ES-I3 (cell line): ENCODE measurements around the gene C10orf143.

Source experiments
- H3K36me3 ChIP-seq: 2 replicates; pipeline ENCODE4 v1.6.1; 2013; ENCODE audit warnings: mild to moderate bottlenecking, low read length, control low read depth, moderate library complexity; ENCODE audit not compliant: insufficient read depth
- H3K4me1 ChIP-seq: 2 replicates; pipeline ENCODE4 v1.6.1; 2013; ENCODE audit warnings: mild to moderate bottlenecking, control low read depth, low read length; ENCODE audit not compliant: insufficient read depth
- H3K9ac ChIP-seq: 2 replicates; pipeline ENCODE4 v1.6.1; 2013; ENCODE audit warnings: low read depth, mild to moderate bottlenecking, low read length, moderate library complexity
- H3K9me3 ChIP-seq: 2 replicates; pipeline ENCODE4 v1.6.1; 2013; ENCODE audit warnings: mild to moderate bottlenecking, low read length, moderate library complexity; ENCODE audit not compliant: control insufficient read depth, insufficient read depth

C10orf143 gene

DNA sequence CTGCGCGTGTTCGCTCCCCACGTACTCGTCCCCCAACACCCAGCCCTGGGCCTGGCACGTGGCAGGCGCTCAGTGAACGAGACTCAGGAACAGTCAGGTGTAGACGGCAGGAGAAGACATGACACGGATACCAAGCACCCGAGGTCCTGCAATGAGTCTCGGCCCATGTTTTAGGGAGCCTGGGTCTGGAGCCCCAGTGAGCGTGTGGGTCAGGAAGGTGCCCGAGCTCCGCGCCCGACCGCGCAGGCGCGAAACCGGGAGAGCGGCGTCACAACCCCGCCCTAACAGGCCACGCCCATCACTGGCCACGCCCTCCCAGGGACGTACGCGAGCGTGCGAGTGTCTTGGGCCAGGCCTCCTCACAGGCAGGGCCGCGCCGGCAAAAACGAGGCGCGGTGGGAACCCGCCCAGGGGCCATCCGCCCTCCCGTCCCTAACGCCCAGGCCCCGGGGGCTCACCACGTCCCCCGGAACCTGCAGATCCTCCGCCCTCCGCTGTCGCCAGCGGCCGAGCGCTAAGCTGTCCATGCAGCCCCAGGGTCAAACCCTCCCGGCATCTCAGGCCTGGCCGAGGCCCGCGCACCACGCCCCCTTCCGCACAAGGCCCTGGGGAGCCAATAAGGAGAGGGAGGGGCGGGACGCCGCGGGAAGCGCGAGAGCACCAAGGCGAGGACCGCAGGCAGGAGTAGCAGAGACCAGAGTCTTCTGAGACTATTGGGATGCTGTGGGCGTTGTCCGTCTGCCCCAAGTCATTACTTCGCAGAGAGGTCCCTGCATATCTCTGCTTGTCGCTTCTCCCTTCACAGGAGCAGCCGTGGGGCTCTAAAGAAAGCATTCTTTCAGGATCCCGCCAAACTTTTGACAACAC, at the start of gene C10orf143:
C10orf143 (minus strand) TSS at position 585 of the 867 bp plus-strand sequence; CDS start at position 527, 58 bp downstream.
- peak within 1 kb of the TSS; percentile 95 for H3K9ac ChIP-seq

DNA sequence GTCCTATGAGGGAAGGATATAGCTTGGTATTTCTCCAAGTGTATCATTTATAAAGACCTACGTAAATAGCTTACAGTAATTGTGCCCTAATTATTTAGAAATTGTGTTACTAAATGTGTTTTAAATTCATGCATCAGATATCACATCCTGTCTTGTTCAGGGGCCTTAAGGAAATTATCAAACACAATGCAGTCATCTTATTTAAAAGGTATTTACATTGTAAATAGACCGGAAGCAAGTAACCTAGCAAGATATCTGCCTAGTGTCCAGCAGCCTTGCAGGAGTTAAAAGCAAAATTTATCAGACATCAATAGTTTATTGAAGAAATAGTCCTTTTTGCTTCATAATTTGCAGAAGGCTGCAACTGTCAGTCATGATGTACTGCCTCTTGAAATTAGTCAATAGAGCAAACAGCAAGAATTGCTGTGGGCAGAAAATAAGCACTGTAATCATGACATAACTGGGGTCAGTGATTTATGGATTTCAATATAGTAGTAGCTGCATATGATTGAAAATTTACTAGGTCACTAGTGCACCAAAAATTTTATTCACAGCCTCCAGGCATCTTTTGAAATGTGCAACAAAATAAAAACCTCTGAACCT, 48.7 kb upstream of the C10orf143 start:
- Histone ChIP-seq H3K9ac (no peak overlapping the region), H3K4me1 (peaks cover 7% of the 10 kb centered on the region), H3K9me3 (no peaks in the 10 kb centered on the region), H3K36me3 (peaks cover 26% of the 10 kb centered on the region)

More for the DNA sequence above, at the start of gene C10orf143:
- H3K36me3 ChIP-seq, result no peaks in the 10 kb centered on the region
- no peaks in the 10 kb centered on the region for H3K9me3 ChIP-seq
- peaks cover 3% of the 10 kb centered on the region; the same call in 1 of the 2 replicates for H3K4me1 ChIP-seq

DNA sequence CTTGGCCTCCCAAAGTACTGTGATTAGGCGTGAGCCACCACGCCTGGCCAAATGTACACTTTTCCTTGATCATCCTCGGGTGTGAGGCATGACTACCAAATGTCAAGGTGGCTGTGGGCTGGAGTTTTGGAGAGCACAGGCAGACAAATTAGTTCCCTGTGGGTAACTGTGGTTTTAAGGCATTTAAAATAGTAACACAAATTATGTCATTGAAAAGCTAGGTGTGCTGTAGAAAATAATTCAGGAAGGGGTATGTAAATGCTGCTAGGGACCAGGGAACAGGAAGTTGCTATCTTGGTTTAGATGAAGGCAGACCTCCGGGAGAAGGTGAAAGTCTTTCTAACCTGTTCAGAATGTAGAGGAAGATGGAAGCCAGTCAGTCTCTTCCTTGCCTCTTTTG, 35.4 kb upstream of the C10orf143 start:
- Histone ChIP-seq H3K9me3 (no peaks in the 10 kb centered on the region), H3K4me1 (peaks cover 20% of the 10 kb centered on the region), H3K9ac (no peak overlapping the region), H3K36me3 (peaks cover 8% of the 10 kb centered on the region; the same call in 1 of the 2 replicates)

DNA sequence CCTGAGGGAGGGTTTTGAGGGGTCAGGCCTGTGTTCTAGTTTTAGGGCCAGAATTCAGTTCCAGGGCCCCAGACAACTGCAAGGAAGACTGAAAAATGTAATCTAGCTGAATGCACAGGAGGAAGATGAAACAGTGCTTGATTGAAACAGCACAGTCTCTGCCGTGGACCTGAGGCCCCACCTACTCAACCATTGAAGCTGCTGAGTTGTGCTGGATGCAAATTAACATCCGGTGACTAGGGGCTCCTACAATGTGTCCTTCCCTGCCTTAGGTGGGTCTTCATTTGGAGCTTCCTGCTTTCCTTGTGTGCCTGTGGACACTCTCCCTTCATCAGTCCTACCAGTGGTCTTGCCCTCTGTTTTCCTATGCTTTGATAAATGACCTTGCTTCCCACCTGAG, 31.2 kb upstream of the C10orf143 start:
- Histone ChIP-seq H3K36me3 (0 out of 2 replicates have a peak, but pooled peaks cover 4% of the 10 kb centered on the region), H3K9ac (no peak overlapping the region), H3K4me1 (peaks cover 21% of the 10 kb centered on the region), H3K9me3 (no peaks in the 10 kb centered on the region)

DNA sequence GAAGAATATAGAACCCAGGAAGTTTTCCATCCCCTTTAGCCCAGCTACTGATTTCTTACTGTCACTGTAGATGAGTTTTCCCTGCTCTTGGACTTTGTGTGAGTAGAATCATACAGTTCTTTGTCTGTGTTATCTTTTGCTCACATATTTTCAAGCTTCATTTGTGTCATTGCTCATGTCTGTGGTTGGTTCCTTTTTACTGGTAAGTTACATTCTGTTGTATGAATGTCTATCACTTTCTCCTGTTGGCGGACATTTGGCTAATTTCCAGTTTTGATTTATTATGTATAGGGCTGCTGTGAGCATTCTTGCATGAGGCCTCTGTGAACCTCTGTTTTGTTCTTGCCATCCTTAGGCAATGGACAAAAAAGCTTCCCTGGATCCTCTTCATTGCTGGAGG, 30.8 kb upstream of the C10orf143 start:
- no peak overlapping the region for H3K9ac ChIP-seq
- 0 out of 2 replicates have a peak, but pooled peaks cover 4% of the 10 kb centered on the region for H3K36me3 ChIP-seq
- peaks cover 21% of the 10 kb centered on the region for H3K4me1 ChIP-seq

DNA sequence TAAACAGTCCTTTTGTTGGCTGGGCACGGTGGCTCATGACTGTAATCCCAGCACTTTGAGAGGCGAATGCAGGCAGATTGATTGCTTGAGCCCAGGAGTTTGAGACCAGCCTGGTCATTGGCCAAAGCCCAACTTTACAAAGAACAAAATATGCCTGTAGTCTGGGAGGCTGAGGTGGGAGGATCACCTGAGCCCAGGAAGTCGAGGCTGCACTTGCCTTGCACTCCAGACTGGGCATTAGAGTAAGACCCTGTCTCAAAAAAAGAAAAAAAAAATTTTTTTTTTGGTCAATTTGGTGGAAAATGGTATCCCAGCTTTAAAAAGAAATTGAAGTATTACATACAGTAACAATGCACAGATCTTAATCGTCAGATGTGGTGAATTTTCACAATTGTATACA, 30.4 kb upstream of the C10orf143 start:
- H3K36me3 ChIP-seq, result 0 out of 2 replicates have a peak, but pooled peaks cover 2% of the 10 kb centered on the region
- H3K9me3 ChIP-seq, result no peaks in the 10 kb centered on the region
- H3K9ac ChIP-seq, result no peak overlapping the region
- H3K4me1 ChIP-seq, result peaks cover 21% of the 10 kb centered on the region

More for the DNA sequence above, 30.8 kb upstream of the C10orf143 start:
- H3K9me3 ChIP-seq, result no peaks in the 10 kb centered on the region

DNA sequence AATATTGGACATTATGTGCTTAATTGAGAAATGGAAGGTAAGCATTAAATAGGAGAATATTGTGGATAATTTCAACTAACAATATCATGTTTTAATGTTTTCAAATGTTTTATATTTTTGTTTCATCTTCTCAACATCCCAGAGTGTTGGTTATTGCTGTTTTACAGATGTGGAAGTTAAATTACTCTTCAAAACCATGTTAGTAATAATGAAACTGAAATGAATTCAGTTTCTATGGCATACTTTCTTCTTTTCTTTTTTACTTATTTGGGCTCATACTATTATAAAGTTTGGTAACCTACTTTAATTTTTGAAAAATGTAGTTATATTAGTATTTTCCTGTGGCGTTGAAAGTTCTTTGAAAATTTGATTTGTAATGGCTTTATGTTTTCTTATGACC, 29.8 kb upstream of the C10orf143 start:
- Histone ChIP-seq H3K9me3 (no peaks in the 10 kb centered on the region), H3K9ac (no peak overlapping the region), H3K36me3 (no peaks in the 10 kb centered on the region), H3K4me1 (peaks cover 21% of the 10 kb centered on the region)

DNA sequence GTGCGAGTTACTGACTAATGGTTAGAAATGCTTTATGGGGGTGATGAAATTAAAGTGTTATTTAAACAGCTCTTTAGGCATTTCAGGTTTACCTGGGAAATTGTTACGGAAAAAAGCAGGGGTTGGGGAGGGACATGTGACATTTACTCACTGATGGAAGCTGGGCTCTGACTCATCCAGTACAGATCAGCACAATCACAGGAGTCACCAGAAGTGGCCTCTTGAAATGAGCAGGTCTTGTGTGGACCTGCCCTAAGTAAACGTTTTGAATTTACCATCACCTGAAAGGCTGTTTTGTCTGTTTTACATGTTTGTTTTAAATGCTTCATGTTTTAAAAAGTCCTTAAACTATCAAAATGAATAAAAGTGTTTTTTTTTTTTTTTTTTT, 27.8 kb upstream of the C10orf143 start:
- Histone ChIP-seq H3K4me1 (peaks cover 21% of the 10 kb centered on the region), H3K9me3 (no peaks in the 10 kb centered on the region), H3K36me3 (no peaks in the 10 kb centered on the region), H3K9ac (peak overlapping the region; percentile 22; the same call in 1 of the 2 replicates)

DNA sequence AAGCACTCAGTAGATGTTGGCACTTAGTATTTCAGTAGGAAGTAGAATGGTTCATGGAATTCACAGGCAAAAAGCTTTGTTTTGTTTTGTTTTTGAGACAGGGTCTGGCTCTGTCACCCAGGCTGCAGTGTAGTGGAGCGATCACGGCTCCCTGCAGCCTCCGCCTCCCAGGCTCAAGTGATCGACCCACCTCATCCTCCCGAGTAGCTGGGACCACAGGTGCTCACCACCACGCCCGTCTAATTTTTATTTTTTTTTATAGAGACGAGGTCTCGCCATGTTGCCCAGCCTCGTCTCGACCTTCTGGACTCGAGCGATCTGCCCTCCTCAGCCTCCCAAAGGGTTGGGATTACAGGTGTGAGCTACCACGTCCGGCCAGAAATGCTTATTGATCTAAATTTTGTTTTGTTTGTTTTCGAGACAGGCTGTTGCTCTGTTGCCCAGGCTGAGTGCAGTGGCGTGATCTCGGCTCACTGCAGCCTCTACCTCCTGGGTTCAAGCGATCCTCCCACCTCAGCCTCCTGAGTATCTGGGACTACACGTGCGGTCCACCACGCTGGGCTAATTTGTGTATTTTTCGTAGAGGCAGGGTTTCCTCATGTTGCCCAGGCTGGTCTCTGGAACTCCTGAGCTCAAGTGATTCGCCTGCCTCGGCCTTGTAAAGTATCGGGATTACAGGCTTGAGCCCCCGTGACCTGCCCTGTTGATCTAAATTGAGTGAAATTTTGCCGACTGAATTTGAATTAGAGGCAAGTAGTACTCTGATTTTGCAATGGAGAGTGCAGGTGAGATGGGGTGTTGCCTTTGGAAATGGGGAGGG, 27.2 kb upstream of the C10orf143 start:
- H3K36me3 ChIP-seq, result no peaks in the 10 kb centered on the region
- peaks cover 17% of the 10 kb centered on the region for H3K4me1 ChIP-seq
- H3K9ac ChIP-seq, result peak overlapping the region; percentile 76; the same call in 1 of the 2 replicates

DNA sequence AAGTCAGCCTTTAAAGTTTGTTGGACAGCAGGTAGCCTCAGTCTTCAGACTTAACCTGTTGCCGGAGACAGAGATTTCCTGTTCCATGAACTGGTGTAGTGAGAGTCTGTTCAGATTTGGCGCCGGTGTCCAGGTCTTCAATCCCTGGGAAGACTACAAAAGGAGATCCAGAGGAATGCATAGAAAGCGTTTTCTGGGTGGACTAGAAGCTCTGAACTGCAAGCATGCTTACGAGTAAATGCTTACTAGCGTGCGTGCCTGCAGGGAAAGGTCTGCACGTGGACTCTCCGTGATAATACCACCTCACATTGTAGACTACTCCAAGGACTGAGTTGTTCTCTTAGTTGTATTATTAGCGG, 26.4 kb upstream of the C10orf143 start:
- peaks cover 9% of the 10 kb centered on the region for H3K4me1 ChIP-seq
- H3K9me3 ChIP-seq, result no peaks in the 10 kb centered on the region
- no peaks in the 10 kb centered on the region for H3K36me3 ChIP-seq

More for the DNA sequence above, 27.2 kb upstream of the C10orf143 start:
- H3K9me3 ChIP-seq, result no peaks in the 10 kb centered on the region

DNA sequence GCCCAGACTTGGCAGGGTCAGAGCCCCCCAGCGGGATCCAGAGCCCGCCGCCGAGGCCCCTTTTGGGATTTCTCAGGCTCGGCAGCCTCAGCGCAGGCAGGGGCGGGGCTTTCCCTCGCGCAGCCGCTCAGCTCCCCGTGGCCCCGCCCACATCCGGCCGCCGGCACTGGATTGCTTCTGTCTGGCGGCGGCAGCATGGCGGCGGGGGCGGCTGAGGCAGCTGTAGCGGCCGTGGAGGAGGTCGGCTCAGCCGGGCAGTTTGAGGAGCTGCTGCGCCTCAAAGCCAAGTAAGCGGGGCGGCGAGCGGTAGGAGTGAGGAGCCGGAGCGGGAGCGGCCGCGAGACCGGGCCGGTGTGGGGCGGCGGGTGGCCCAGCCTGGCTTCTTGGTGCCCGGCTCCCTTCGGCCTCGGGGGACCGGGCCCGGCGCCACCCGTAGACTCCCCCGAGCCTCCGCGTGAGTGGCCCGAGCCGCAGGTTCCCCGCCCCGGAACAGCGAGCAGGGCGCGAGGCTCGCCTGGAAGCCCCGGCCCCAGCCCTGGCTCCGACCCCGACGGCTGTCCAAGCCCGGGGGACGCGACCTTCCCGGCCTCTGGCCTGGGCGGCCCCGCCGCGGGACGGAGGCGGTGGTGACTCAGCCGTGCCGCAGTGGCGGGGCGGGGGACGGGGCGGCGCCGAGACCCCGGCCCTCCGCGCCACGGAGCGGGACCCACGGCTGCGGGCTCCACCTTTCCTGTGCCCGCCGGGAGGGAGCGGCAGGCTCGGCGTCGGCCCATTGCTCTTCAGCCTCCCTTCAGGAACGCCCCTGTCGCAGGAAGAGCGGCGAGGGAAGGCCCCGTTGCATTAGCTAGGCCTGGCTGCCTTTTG, 25.8 kb upstream of the C10orf143 start, which contains the start of gene GLRX3:
GLRX3 (plus strand) TSS at position 166 of the 864 bp plus-strand sequence; CDS start at position 196, 30 bp downstream.
- peak within 1 kb of the TSS; percentile 76 for H3K9ac ChIP-seq
- no peaks in the 10 kb centered on the region for H3K36me3 ChIP-seq
- H3K4me1 ChIP-seq, result peaks cover 5% of the 10 kb centered on the region
- no peaks in the 10 kb centered on the region for H3K9me3 ChIP-seq

More for the DNA sequence above, 26.4 kb upstream of the C10orf143 start:
- H3K9ac ChIP-seq, result peak overlapping the region; percentile 76

DNA sequence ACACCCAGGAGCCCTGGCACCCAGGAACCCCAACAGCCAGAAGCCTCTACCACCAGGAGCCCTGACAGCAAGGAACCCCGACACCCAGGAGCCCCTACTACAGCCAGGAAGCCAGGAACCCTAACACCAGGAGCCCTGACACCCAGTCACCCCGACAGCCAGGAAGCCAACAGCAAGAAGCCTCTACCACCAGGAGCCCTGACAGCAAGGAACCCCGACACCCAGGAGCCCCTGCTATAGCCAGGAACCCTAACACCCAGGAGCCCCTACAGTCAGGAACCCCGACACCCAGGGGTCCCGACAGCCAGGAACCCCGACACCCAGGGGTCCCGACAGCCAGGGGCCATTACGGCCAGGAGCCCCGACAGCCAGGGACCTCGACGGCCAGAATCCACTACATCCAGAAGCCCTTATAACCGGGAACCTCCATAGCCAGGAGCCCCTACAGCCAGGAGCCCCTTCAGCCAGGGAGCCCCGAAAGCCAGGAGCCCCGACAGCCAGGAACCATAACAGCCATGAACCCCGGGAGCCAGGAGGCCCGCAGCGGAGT, 25.1 kb upstream of the C10orf143 start:
- H3K9ac ChIP-seq, result peak overlapping the region; percentile 76
- H3K4me1 ChIP-seq, result no peaks in the 10 kb centered on the region; the same call in 1 of the 2 replicates
- H3K36me3 ChIP-seq, result no peaks in the 10 kb centered on the region
- H3K9me3 ChIP-seq, result no peaks in the 10 kb centered on the region

DNA sequence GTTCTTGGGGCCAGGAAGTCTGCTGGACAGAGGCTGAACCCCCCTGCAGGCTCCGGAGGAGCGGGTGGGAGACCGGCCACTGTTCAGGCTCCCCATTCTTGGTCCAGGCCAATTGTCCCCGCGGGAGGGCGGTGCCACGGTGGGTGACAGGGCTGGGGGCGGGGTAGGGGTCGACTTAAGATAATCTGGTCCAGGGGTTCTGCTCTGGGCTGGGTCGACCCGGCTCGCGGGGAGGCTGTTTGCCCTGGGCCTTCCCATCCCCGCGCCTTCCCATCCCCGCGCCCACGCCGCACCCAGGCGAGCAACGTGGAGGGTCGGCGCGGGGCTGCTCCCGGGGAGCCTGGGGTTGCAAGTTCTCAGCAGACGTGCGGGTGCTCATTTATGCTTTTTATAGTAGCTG, 18.3 kb upstream of the C10orf143 start:
- Histone ChIP-seq H3K9ac (no peak overlapping the region), H3K9me3 (no peaks in the 10 kb centered on the region), H3K4me1 (peaks cover 3% of the 10 kb centered on the region; the same call in 1 of the 2 replicates), H3K36me3 (no peaks in the 10 kb centered on the region)
